ENCODE results near the gene GMDS.

Gene GMDS

DNA sequence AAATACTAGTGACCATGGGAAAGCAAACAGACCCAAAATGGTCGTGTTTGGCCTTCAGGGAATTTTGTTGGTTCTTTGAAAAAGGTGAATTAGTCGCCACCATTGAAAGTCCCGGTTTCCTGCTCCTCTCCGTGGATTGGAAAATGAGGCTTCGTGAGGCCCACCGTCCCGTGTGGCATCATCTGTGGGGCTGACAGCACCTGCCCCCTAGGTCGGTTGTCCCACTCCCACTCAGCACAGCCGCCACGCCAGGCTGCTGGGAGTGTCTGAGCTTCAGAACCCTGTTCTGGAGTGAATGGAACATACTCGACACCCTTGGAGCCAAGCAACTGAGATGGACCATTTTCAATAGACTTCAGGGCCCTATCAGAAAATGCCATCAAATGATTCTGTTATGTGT, 668.7 kb downstream of the GMDS start:
- TF ChIP-seq, protein P1, sequence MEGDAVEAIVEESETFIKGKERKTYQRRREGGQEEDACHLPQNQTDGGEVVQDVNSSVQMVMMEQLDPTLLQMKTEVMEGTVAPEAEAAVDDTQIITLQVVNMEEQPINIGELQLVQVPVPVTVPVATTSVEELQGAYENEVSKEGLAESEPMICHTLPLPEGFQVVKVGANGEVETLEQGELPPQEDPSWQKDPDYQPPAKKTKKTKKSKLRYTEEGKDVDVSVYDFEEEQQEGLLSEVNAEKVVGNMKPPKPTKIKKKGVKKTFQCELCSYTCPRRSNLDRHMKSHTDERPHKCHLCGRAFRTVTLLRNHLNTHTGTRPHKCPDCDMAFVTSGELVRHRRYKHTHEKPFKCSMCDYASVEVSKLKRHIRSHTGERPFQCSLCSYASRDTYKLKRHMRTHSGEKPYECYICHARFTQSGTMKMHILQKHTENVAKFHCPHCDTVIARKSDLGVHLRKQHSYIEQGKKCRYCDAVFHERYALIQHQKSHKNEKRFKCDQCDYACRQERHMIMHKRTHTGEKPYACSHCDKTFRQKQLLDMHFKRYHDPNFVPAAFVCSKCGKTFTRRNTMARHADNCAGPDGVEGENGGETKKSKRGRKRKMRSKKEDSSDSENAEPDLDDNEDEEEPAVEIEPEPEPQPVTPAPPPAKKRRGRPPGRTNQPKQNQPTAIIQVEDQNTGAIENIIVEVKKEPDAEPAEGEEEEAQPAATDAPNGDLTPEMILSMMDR (IDR thresholded peaks at IDR 0.05; ENCODE audit: borderline replicate concordance, insufficient read depth, low read depth, low read length), result no peak
- H3K4me3 ChIP-seq (ENCODE audit: low read depth, low read length), result no peak overlapping the region

DNA sequence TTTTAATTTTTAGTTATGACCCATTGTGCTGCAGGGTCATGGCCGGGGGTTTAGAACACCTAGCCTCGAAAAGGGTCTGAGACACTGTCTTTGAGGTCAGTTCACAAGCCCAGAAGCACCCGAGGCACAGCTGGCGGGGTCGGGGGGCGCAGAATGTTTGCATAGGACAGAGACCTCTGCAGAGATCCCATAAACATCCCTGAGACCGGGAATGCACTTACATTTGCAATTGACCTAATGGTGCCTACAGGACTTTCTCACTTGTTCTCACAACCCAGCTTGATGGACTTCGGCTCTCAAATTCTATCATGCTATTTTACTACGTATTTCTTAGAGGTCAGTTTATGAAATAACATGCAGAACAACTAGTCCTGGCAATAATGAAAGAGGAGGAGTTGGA, 669.2 kb downstream of the GMDS start:
- TF ChIP-seq, protein P1 (IDR thresholded peaks at IDR 0.05; ENCODE audit: borderline replicate concordance, insufficient read depth, low read depth, low read length), result no peak
- no peak overlapping the region for H3K4me3 ChIP-seq (ENCODE audit: low read depth, low read length)

DNA sequence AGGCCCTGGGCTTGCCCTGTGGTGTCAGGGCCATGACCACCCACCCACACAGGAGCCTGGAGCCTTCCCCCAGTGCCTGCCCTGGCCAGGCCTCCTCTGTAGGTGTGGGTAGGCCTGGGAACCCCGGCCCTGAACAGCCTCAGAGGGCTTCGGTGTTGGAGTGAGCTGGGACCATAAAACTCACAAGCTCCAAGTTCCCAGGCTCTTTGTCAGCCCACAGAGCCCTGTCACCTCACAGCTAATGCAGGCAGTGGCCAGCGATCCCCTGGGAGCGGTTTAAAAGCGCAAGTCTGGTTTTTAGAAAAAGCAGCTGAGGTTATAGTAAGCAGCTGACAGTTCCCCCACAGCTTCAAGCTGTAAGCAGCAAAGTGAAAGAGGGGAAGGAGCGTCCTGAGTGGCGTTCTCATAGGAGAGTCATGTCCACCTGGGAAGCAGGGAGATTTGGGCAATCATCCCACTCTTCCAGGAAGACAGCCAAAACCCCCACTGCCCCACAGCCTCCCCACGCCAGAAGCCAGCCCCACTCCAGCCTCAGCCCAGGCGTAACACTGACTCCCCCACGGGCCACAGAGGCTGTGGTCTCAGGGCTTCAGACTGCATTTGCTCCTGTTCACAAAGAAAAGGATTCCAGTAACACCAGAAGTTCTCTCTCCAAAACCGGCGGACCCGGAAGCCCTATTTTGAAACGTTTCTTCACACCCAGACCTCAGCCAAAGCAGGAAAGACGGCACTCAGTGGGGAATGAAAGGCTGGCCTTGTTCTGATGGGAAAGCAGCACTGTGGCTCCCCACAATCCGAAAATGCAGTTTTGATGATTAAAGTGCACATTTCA, 670.0 kb downstream of the GMDS start:
- no peak overlapping the region for H3K4me3 ChIP-seq (ENCODE audit: low read depth, low read length)
- TF ChIP-seq, protein P1 (IDR thresholded peaks at IDR 0.05; ENCODE audit: borderline replicate concordance, insufficient read depth, low read depth, low read length), result no peak

DNA sequence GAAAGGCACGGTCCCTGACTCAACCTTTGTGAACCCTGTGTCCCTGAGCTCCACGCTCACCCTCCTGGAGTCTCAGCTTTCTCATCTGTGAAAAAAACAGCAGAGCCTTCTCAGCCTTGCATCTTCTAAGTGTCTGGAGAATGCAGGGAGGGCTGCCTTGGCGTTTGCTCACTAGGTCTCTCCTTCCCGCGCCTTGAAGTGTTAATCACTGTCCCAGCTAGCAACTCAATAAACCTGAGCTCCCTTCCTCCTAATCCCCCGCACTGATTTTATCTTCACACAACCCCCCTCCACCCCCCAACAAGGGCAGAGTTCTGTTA, 670.6 kb downstream of the GMDS start:
- H3K4me3 ChIP-seq (ENCODE audit: low read depth, low read length), result no peak overlapping the region
- TF ChIP-seq, protein P1 (IDR thresholded peaks at IDR 0.05; ENCODE audit: borderline replicate concordance, insufficient read depth, low read depth, low read length), result no peak

DNA sequence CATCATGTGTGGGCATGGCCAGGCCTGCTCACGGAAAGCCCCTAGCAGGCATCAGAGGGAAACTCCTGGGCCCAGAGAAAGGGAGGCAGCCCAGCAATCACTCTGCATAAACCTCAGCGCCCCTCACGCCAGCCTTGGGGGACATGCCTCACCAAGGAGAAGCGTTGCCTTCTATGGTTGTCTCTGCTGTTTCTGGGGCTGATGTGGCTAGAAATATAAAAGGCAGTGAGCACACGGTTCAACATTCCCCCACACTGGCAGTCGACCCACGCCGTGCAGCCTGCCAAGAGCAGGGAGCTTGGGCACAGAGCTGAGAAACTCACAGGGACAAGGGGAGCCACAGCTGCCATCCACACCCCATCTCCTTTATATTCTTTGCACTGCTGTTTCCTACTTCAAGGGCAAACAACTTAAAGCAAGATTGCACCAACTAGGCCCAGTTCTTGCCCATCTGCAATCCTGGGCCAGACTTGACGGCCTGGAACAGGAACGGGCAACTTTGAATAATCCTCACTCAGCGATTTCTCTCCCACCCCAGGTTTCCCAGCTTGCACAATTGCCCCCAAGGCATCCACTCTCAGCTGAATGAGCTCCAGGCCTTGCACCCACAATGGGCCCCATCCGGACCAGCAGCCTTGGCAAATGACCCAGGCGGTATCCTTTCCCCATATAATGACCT, 671.2 kb downstream of the GMDS start:
- no peak overlapping the region for H3K4me3 ChIP-seq (ENCODE audit: low read depth, low read length)
- TF ChIP-seq, protein P1 (IDR thresholded peaks at IDR 0.05; ENCODE audit: borderline replicate concordance, insufficient read depth, low read depth, low read length), result no peak
